Measurements from ENCODE around the gene SH3RF2. TPM values are rescaled to one million over a fixed set of nuclear protein-coding genes. Genes with fewer than 3 reads are reported as not detected.

Gene SH3RF2
- total and polyA plus RNA-seq, 4 donors: 1.0 to 10.5 (median 4.9) TPM

DNA sequence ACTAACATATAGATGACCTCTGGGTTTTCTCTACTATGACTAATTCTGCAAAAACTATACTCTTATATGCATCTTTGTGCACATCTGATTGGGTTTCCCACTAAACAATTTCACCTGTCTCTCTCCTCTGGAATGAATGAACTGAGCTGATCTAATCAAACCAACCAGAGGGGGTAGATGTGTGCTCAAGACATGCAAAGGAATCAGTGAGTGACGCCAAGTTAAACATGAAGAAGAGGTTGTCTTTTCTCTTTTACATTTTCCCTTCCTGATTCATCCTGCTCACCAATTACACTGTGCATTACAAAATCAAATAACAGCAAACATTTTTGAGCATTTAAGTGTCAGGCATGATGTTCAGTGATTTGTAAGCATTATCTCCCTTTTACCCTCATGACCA is 34.0 kb upstream of the SH3RF2 start:
- Histone ChIP-seq H3K9ac (ENCODE audit: low read depth in 1 of 2, low read length in 2 of 2) (no peak overlapping the region), H3K4me1 (ENCODE audit: control insufficient read depth in 4 of 4, insufficient read depth in 4 of 4, low read length in 3 of 4) (no peaks in the 10 kb centered on the region), H3K4me3 (ENCODE audit: low read depth in 1 of 3, low read length in 3 of 3) (no peak overlapping the region), H3K27me3 (ENCODE audit: control insufficient read depth in 4 of 4, insufficient read depth in 4 of 4, low read length in 3 of 4) (no peaks in the 10 kb centered on the region), H3K9me3 (ENCODE audit: control insufficient read depth in 4 of 4, low read length in 3 of 4) (no peaks in the 10 kb centered on the region), H3K36me3 (ENCODE audit: control insufficient read depth in 4 of 4, insufficient read depth in 3 of 4, low read depth in 1 of 4, low read length in 3 of 4) (no peaks in the 10 kb centered on the region), H3K27ac (ENCODE audit: low read depth in 1 of 2, low read length in 2 of 2) (no peak overlapping the region)
- no peak for DNase-seq (ENCODE audit: low spot score)
- whole genome bisulfite sequencing: 95% methylated on average over 1 of the region's 1 CpG
- TF ChIP-seq RXRA (IDR thresholded peaks at IDR 0.05) (no peak), GABPA (IDR thresholded peaks at IDR 0.05 in 1 of 2, conservative IDR thresholded peaks at IDR 0.05 in 1 of 2) (no peak)

DNA sequence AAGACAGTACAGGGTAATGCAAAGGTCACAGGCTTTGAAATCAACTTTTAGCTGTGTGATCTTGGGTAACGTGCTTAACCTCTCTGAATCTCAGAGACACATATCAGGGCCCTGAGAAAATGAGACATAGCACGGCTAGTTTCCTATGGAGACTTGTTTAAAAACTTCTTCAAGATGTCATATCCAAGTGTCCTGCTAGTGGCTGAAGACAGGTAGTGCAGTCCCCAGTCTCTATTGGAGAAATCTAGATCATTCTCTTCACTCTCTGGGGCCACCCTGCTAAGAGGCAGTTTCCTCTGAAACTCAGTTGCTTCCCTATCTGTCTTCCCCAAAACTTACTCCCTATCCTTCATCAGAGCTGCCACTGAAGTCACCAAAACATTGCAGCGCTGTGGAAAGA is 33.3 kb upstream of the SH3RF2 start:
- no peak for DNase-seq (ENCODE audit: low spot score)
- Histone ChIP-seq H3K9ac (ENCODE audit: low read depth in 1 of 2, low read length in 2 of 2) (no peak overlapping the region), H3K4me3 (ENCODE audit: low read depth in 1 of 3, low read length in 3 of 3) (no peak overlapping the region), H3K4me1 (ENCODE audit: control insufficient read depth in 4 of 4, insufficient read depth in 4 of 4, low read length in 3 of 4) (no peaks in the 10 kb centered on the region), H3K27ac (ENCODE audit: low read depth in 1 of 2, low read length in 2 of 2) (no peak overlapping the region), H3K9me3 (ENCODE audit: control insufficient read depth in 4 of 4, low read length in 3 of 4) (no peaks in the 10 kb centered on the region), H3K36me3 (ENCODE audit: control insufficient read depth in 4 of 4, insufficient read depth in 3 of 4, low read depth in 1 of 4, low read length in 3 of 4) (no peaks in the 10 kb centered on the region), H3K27me3 (ENCODE audit: control insufficient read depth in 4 of 4, insufficient read depth in 4 of 4, low read length in 3 of 4) (no peaks in the 10 kb centered on the region)
- 73% methylated on average over 3 of the region's 3 CpGs for WGBS
- TF ChIP-seq TAF1 (conservative IDR thresholded peaks at IDR 0.05): no peak
- TF ChIP-seq JUND (IDR thresholded peaks at IDR 0.05): no peak
- no peak for TF ChIP-seq SP1 (IDR thresholded peaks at IDR 0.05)
- TF ChIP-seq, protein P1, sequence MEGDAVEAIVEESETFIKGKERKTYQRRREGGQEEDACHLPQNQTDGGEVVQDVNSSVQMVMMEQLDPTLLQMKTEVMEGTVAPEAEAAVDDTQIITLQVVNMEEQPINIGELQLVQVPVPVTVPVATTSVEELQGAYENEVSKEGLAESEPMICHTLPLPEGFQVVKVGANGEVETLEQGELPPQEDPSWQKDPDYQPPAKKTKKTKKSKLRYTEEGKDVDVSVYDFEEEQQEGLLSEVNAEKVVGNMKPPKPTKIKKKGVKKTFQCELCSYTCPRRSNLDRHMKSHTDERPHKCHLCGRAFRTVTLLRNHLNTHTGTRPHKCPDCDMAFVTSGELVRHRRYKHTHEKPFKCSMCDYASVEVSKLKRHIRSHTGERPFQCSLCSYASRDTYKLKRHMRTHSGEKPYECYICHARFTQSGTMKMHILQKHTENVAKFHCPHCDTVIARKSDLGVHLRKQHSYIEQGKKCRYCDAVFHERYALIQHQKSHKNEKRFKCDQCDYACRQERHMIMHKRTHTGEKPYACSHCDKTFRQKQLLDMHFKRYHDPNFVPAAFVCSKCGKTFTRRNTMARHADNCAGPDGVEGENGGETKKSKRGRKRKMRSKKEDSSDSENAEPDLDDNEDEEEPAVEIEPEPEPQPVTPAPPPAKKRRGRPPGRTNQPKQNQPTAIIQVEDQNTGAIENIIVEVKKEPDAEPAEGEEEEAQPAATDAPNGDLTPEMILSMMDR (IDR thresholded peaks at IDR 0.05; ENCODE audit: low read depth, low read length, missing input control): no peak
- TF ChIP-seq FOXA2 (IDR thresholded peaks at IDR 0.05): no peak
- no peak for TF ChIP-seq HNF4G (IDR thresholded peaks at IDR 0.05)
- TF ChIP-seq, protein P2, sequence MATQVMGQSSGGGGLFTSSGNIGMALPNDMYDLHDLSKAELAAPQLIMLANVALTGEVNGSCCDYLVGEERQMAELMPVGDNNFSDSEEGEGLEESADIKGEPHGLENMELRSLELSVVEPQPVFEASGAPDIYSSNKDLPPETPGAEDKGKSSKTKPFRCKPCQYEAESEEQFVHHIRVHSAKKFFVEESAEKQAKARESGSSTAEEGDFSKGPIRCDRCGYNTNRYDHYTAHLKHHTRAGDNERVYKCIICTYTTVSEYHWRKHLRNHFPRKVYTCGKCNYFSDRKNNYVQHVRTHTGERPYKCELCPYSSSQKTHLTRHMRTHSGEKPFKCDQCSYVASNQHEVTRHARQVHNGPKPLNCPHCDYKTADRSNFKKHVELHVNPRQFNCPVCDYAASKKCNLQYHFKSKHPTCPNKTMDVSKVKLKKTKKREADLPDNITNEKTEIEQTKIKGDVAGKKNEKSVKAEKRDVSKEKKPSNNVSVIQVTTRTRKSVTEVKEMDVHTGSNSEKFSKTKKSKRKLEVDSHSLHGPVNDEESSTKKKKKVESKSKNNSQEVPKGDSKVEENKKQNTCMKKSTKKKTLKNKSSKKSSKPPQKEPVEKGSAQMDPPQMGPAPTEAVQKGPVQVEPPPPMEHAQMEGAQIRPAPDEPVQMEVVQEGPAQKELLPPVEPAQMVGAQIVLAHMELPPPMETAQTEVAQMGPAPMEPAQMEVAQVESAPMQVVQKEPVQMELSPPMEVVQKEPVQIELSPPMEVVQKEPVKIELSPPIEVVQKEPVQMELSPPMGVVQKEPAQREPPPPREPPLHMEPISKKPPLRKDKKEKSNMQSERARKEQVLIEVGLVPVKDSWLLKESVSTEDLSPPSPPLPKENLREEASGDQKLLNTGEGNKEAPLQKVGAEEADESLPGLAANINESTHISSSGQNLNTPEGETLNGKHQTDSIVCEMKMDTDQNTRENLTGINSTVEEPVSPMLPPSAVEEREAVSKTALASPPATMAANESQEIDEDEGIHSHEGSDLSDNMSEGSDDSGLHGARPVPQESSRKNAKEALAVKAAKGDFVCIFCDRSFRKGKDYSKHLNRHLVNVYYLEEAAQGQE (IDR thresholded peaks at IDR 0.05): no peak
- TF ChIP-seq, protein P3, sequence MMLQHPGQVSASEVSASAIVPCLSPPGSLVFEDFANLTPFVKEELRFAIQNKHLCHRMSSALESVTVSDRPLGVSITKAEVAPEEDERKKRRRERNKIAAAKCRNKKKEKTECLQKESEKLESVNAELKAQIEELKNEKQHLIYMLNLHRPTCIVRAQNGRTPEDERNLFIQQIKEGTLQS (IDR thresholded peaks at IDR 0.05): no peak
- TF ChIP-seq, protein P4, sequence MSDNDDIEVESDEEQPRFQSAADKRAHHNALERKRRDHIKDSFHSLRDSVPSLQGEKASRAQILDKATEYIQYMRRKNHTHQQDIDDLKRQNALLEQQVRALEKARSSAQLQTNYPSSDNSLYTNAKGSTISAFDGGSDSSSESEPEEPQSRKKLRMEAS (IDR thresholded peaks at IDR 0.05): no peak
- TF ChIP-seq FOXA1 (IDR thresholded peaks at IDR 0.05): no peak

DNA sequence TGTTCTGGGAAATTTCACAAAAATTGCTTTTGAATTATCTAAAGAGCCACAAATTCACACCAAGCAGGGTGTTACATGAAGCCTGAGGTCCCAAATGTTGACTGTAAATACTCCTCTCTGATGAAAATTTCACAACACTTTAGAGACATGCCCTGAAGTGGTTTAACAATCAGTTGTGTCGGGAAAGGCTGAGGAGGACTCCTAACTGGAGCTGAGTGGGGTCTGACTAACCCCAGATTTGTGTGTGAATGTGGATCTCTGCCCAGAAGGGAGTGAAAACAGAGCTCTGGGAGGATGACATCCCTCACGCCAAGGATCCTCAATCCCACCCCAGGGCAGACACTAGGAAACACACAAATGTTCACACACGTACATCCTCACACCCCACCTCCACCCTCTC is 32.5 kb upstream of the SH3RF2 start:
- H3K9ac ChIP-seq (ENCODE audit: low read depth in 1 of 2, low read length in 2 of 2): no peak overlapping the region
- no peaks in the 10 kb centered on the region for H3K36me3 ChIP-seq (ENCODE audit: control insufficient read depth in 4 of 4, insufficient read depth in 3 of 4, low read depth in 1 of 4, low read length in 3 of 4)
- H3K27me3 ChIP-seq (ENCODE audit: control insufficient read depth in 4 of 4, insufficient read depth in 4 of 4, low read length in 3 of 4): no peaks in the 10 kb centered on the region
- TF ChIP-seq, protein P2 (IDR thresholded peaks at IDR 0.05): no peak
- no peak for TF ChIP-seq SP1 (IDR thresholded peaks at IDR 0.05)
- no peak for TF ChIP-seq GABPA (IDR thresholded peaks at IDR 0.05 in 1 of 2, conservative IDR thresholded peaks at IDR 0.05 in 1 of 2)
- TF ChIP-seq RXRA (IDR thresholded peaks at IDR 0.05): no peak
- no peak for TF ChIP-seq NR2F2 (IDR thresholded peaks at IDR 0.05)
- TF ChIP-seq, protein P5, sequence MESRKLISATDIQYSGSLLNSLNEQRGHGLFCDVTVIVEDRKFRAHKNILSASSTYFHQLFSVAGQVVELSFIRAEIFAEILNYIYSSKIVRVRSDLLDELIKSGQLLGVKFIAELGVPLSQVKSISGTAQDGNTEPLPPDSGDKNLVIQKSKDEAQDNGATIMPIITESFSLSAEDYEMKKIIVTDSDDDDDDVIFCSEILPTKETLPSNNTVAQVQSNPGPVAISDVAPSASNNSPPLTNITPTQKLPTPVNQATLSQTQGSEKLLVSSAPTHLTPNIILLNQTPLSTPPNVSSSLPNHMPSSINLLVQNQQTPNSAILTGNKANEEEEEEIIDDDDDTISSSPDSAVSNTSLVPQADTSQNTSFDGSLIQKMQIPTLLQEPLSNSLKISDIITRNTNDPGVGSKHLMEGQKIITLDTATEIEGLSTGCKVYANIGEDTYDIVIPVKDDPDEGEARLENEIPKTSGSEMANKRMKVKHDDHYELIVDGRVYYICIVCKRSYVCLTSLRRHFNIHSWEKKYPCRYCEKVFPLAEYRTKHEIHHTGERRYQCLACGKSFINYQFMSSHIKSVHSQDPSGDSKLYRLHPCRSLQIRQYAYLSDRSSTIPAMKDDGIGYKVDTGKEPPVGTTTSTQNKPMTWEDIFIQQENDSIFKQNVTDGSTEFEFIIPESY (IDR thresholded peaks at IDR 0.05): no peak
- H3K4me3 ChIP-seq (ENCODE audit: low read depth in 1 of 3, low read length in 3 of 3): no peak overlapping the region
- no peak for DNase-seq (ENCODE audit: low spot score)
- no peaks in the 10 kb centered on the region for H3K9me3 ChIP-seq (ENCODE audit: control insufficient read depth in 4 of 4, low read length in 3 of 4)
- 85% methylated on average over 3 of the region's 3 CpGs for WGBS
- H3K27ac ChIP-seq (ENCODE audit: low read depth in 1 of 2, low read length in 2 of 2): no peak overlapping the region
- H3K4me1 ChIP-seq (ENCODE audit: control insufficient read depth in 4 of 4, insufficient read depth in 4 of 4, low read length in 3 of 4): no peaks in the 10 kb centered on the region

All from liver (tissue), 9 donors.